Choroid plexus epithelial cell (primary cell): Measurements from ENCODE around the gene FREY1.
A peak's percentile ranks its signal among the peaks of the same experiment; 100 is the strongest.

Experiments used
- DNase-seq: peaks from one replicate; pipeline ENCODE4 v3.0.0-alpha.2; 2010; ENCODE audit warnings: low read depth
- H3K4me3 ChIP-seq: 2 replicates; pipeline ENCODE4 v1.5.1; 2011; ENCODE audit warnings: low read depth, mild to moderate bottlenecking, control low read depth, low read length, moderate library complexity
- CTCF ChIP-seq: conservative IDR thresholded peaks from 2 replicates; pipeline ENCODE4 v1.5.1; 2011; ENCODE audit warnings: low read depth, mild to moderate bottlenecking, control low read depth, inconsistent platforms, low read length, moderate library complexity

Gene FREY1

DNA sequence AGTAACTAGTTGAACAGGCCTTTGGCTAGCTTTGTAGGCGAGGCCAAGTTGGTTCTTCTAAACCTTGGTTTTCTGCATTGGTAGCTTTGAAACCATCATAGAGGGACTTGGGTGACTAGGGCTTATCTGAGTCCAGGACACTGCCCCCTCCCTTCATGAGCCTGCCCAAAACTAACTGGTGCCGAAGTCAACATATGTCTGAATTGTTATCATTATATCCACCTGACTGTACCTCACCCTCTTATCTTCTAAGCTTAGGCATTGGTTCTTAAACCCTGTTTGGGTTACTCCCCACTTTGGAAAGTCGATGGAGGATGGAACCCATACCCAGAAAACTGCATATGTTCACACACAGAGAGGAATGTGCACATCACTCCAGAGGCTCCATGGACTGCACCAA, 29.2 kb downstream of the FREY1 start:
- no peak overlapping the region for H3K4me3 ChIP-seq

DNA sequence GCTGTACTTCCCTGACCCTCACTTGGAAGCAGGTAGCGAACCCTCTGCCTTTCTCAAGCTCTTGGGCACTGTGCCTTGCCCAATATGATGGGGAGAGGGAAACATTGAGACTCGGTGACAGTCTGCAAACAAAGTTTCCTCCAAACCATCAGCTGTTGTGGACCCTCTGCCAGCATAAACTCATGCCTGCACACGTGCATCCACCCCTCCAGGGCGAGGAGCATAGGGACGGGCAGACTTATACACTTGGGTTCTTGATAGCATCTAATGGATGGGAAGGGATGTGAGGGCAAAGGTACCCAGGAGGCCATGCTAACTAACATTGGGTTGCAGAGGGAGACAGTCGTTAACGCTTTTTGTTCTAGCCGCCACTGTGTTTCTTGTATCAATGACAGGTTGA, 29.9 kb downstream of the FREY1 start:
- no peak for DNase-seq
- H3K4me3 ChIP-seq, result no peak overlapping the region
- TF ChIP-seq CTCF, result no peak

More for the DNA sequence above, 29.2 kb downstream of the FREY1 start:
- no peak for TF ChIP-seq CTCF
- no peak for DNase-seq

DNA sequence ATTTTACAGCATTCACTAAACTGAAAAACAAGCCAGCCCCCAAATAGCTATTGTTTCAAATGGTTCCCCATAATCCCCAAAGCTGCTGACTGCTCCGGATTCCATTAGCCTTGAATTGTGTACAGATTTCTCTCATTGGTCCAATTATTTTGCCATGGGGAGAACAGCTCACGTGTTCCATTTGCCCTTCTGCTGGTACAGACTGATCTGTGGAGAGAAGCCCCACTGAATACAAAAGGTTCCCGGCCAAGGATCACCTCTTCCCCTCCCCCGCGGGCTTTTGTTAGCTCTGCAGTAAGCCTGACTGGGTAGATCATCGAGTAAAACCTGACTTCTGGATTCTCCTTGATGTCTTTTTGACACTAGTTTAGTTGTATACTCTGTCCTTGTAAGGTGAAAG, 30.7 kb downstream of the FREY1 start:
- TF ChIP-seq CTCF, result no peak
- DNase-seq, result no peak

DNA sequence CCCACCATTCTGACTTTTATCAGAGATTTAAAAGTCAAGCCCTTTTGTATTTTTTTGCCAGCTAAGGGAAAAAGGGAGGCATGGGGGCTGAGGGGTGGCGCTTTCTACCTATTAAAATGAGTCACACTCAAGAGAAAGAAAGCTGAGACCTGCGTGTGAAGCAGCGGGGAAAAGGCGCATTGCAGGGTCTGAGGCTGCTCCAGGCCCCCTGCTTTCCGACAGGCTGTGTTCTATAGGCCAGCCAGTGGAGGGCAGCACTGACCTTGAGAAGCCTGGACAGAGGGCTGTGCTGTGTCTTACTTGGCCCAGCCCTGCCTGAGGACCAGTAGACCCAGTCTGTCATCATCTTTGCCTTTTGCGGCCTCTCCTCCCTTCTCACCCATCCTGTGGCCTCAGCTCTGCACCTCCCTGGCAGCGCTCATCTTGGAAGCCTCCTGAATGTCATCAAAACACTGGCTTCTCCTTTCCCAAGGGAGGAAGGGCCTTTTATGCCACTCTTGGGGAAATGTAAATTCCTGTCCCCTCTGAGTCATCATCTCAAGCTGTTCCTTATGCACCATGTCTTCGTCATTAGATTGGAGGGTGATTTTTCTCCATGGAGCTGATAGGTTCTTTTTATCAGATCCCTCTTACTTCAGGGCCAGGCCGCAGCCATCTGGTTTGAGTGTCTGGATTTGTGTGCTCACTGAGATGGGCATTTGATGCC, 34.3 kb downstream of the FREY1 start:
- no peak overlapping the region for H3K4me3 ChIP-seq
- peak; percentile 89 for DNase-seq
- TF ChIP-seq CTCF, result peak; percentile 93

More for the DNA sequence above, 30.7 kb downstream of the FREY1 start:
- no peak overlapping the region for H3K4me3 ChIP-seq

GRCh38 chr11:45871638-45872037, 35.4 kb downstream of the FREY1 start:
- DNase-seq, result no peak
- TF ChIP-seq CTCF, result no peak
- H3K4me3 ChIP-seq, result no peak overlapping the region

DNA sequence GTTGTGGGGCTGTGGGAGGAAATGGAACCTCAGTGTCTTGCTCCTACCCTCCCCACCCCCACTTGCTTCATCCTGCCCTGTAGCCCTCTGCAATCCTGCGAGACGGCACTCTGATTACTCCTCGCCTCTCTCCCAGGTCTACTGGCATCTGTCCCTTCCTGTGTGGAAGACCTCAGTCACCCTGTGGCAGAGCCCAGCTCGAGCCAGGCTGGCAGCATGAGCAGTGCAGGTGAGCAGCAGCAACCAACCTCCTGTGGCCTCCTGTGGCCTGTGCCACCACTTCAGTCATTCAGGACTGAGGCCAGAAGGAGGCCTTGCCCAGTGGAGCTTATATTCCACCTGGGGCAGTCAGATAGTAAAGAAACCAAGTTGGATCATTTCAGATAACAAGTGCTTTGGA, 36.4 kb downstream of the FREY1 start:
- no peak overlapping the region for H3K4me3 ChIP-seq
- TF ChIP-seq CTCF, result no peak
- no peak for DNase-seq

DNA sequence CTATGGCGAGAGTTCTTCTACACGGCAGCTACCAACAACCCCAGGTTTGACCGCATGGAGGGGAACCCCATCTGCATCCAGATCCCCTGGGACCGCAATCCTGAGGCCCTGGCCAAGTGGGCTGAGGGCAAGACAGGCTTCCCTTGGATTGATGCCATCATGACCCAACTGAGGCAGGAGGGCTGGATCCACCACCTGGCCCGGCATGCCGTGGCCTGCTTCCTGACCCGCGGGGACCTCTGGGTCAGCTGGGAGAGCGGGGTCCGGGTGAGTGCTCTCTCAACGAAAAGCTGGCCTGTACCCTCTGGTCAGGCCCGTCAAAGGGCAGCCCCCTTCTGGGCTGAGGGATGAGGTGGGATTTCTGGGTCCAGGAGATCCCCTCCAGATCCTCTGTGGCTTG, 37.5 kb downstream of the FREY1 start:
- no peak for TF ChIP-seq CTCF
- DNase-seq, result no peak
- no peak overlapping the region for H3K4me3 ChIP-seq
